Stimulated activated naive CD4-positive, alpha-beta T cell treated with Interleukin-2 at 50 U/mL for 16 hours (primary cell): Measurements from ENCODE around the gene AGRP.

Experiments
- DNase-seq: peaks from one replicate; lab custom pipeline; 2025; lab: John Stamatoyannopoulos, UW

The AGRP gene

GRCh38 chr16:67445441-67445912 lies 37.9 kb downstream of the AGRP start:
- DNase-seq, result no peak

GRCh38 chr16:67445126-67445426 lies 38.3 kb downstream of the AGRP start:
- no peak for DNase-seq

GRCh38 chr16:67444259-67445125 lies 38.9 kb downstream of the AGRP start:
- DNase-seq, result no peak

- no peak for DNase-seq
Measured at GRCh38 chr16:67443265-67443664, 40.1 kb downstream of the AGRP start.

GRCh38 chr16:67442581-67443255 lies 40.6 kb downstream of the AGRP start:
- no peak for DNase-seq

GRCh38 chr16:67441907-67442306 lies 41.4 kb downstream of the AGRP start:
- DNase-seq, result no peak

- no peak for DNase-seq
Measured at GRCh38 chr16:67441271-67441753, 42.0 kb downstream of the AGRP start.

GRCh38 chr16:67438824-67439393 lies 44.4 kb downstream of the AGRP start:
- no peak for DNase-seq

- DNase-seq, result no peak
Measured at GRCh38 chr16:67438098-67438791, 45.1 kb downstream of the AGRP start.

- DNase-seq, result no peak
Measured at GRCh38 chr16:67437513-67437912, 45.8 kb downstream of the AGRP start.

GRCh38 chr16:67436640-67437193 lies 46.6 kb downstream of the AGRP start:
- no peak for DNase-seq

- no peak for DNase-seq
Measured at GRCh38 chr16:67435758-67436164, 47.6 kb downstream of the AGRP start.

GRCh38 chr16:67433131-67433719 lies 50.1 kb downstream of the AGRP start:
- no peak for DNase-seq
